ENCODE measurements around the gene COL17A1. TPM values are rescaled to one million over a fixed set of nuclear protein-coding genes. Genes with fewer than 3 reads are reported as not detected.

Gene COL17A1
- total RNA-seq, 2 donors from 2014 or later: 19.1 to 47.6 TPM

DNA sequence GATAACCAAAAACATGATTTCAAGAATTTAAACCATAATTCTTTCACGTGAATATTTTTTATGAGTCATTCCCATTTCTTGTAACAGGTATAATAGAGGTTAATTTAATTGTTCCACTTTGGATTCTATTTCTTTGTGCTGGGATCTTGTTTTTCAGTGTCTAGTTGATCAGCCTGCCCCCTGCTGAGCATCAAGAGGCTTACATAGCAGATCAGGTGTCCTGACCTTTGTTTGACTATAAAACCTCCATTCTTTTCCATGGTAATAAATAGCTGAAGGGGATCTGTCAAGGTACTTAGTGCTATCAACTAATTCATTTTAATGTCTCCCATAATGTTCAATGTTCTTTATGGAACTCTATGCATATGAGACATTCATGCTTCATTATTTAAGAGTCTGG is 4.9 kb downstream of the COL17A1 start:
- intact Hi-C loops (cut with DNase I): no loop called here
- no peaks in the 10 kb centered on the region for H3K27me3 ChIP-seq (replicated peaks; ENCODE audit: insufficient read depth)
- WGBS: 32% methylated on average over 1 of the region's 1 CpG
- H3K36me3 ChIP-seq: no peaks in the 10 kb centered on the region
- H3K4me1 ChIP-seq (replicated peaks): no peaks in the 10 kb centered on the region
- DNase-seq (ENCODE audit: low spot score): no peak
- no peak overlapping the region for H3K27ac ChIP-seq
- no peaks in the 10 kb centered on the region for H3K9me3 ChIP-seq
- TF ChIP-seq POLR2A (IDR thresholded peaks at IDR 0.05): no peak
- TF ChIP-seq, protein P1, sequence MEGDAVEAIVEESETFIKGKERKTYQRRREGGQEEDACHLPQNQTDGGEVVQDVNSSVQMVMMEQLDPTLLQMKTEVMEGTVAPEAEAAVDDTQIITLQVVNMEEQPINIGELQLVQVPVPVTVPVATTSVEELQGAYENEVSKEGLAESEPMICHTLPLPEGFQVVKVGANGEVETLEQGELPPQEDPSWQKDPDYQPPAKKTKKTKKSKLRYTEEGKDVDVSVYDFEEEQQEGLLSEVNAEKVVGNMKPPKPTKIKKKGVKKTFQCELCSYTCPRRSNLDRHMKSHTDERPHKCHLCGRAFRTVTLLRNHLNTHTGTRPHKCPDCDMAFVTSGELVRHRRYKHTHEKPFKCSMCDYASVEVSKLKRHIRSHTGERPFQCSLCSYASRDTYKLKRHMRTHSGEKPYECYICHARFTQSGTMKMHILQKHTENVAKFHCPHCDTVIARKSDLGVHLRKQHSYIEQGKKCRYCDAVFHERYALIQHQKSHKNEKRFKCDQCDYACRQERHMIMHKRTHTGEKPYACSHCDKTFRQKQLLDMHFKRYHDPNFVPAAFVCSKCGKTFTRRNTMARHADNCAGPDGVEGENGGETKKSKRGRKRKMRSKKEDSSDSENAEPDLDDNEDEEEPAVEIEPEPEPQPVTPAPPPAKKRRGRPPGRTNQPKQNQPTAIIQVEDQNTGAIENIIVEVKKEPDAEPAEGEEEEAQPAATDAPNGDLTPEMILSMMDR (IDR thresholded peaks at IDR 0.05): peak in 1 of 4 experiments; percentile 30
- no peak overlapping the region for H3K4me3 ChIP-seq

DNA sequence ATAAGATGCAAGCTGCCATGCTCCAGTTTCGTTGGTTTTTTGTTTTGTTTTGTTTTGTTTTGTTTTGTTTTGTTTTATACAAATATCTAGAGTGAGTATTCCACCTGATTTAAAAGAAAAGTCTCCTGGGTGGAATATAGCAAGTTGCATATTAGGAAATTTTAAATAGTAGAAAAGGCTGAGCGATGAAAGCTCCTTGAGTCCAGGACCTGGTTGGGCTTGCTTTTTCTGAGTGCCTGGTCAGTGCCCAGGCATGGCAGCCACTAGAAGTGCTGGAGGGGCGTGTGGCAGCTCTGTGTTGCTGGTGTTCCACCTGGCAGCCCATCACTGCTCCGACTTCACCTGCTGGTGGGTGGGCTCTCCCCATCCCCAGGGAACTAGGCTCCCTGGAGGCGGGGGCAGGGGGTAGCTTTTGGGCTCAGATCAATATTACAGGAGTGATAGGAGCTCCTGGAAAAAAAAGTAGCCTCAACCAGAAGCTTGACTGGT is 8.0 kb downstream of the COL17A1 start:
- Histone ChIP-seq H3K27me3 (replicated peaks; ENCODE audit: insufficient read depth) (no peaks in the 10 kb centered on the region), H3K36me3 (no peaks in the 10 kb centered on the region), H3K9me3 (no peaks in the 10 kb centered on the region), H3K27ac (no peak overlapping the region), H3K4me1 (replicated peaks) (no peaks in the 10 kb centered on the region), H3K4me3 (no peak overlapping the region)
- WGBS: 75% methylated on average over 5 of the region's 5 CpGs
- no peak for TF ChIP-seq POLR2AphosphoS5 (IDR thresholded peaks at IDR 0.05)
- TF ChIP-seq, protein P1 (IDR thresholded peaks at IDR 0.05): no peak
- no peak for TF ChIP-seq POLR2A (IDR thresholded peaks at IDR 0.05)
- intact Hi-C loops (cut with DNase I): no loop called here
- no peak for DNase-seq (ENCODE audit: low spot score)

DNA sequence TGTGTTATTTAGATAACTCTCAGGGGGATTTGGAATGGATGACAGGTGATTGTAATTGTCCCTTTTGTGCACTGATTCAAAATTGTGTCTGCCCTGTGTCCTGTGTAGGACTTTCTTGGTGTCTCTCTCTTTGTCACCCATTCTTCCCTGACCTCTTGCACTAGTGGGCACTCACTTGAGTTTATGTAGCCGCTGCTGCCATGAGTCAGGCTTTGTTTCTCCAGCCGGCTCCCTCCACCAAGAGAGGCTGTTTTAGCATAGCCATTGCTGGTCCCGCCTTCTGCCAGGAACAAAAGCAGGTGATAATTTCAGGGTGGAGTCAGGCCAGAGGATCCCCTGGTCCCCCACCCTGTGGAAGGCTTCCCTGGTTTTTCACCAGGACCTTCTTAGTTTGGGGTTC is 8.4 kb downstream of the COL17A1 start:
- no peak for DNase-seq (ENCODE audit: low spot score)
- Histone ChIP-seq H3K9me3 (no peaks in the 10 kb centered on the region), H3K4me1 (replicated peaks) (no peaks in the 10 kb centered on the region), H3K27ac (no peak overlapping the region), H3K4me3 (no peak overlapping the region), H3K27me3 (replicated peaks; ENCODE audit: insufficient read depth) (no peaks in the 10 kb centered on the region), H3K36me3 (no peaks in the 10 kb centered on the region)
- no peak for TF ChIP-seq POLR2A (IDR thresholded peaks at IDR 0.05)
- TF ChIP-seq, protein P1 (IDR thresholded peaks at IDR 0.05): no peak
- TF ChIP-seq POLR2AphosphoS5 (IDR thresholded peaks at IDR 0.05): no peak
- intact Hi-C loops (cut with DNase I): no loop called here
- WGBS: 73% methylated on average over 3 of the region's 3 CpGs

DNA sequence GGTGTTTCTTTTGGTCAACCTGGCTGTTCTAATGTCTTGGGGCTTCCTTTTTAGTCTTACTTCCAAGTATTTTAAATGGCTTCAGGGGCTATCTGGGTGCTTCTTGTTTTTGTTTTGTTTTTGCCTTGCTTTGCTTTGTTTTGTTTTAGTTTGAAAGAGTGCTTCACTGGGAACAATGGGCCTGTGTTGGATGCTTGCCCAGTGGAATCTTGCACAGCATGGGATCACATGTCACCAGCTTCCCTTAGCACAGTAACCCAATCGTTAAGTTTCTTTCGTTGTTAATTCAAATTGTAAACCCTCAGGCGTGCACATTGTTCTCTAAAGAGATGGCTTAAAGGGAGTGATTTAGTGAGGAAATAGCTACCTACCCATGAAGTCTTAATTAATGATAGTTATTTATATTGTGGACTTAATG is 8.9 kb downstream of the COL17A1 start:
- DNase-seq (ENCODE audit: low spot score): peak; percentile 36
- Histone ChIP-seq H3K4me1 (replicated peaks) (no peaks in the 10 kb centered on the region), H3K27ac (no peak overlapping the region), H3K27me3 (replicated peaks; ENCODE audit: insufficient read depth) (no peaks in the 10 kb centered on the region), H3K4me3 (no peak overlapping the region), H3K9me3 (no peaks in the 10 kb centered on the region), H3K36me3 (no peaks in the 10 kb centered on the region)
- TF ChIP-seq POLR2AphosphoS5 (IDR thresholded peaks at IDR 0.05) (peak; percentile 30), POLR2A (IDR thresholded peaks at IDR 0.05) (no peak)
- TF ChIP-seq, protein P1 (IDR thresholded peaks at IDR 0.05): no peak
- intact Hi-C loops (cut with DNase I): no loop called here
- 12% methylated on average over 3 of the region's 3 CpGs for WGBS

DNA sequence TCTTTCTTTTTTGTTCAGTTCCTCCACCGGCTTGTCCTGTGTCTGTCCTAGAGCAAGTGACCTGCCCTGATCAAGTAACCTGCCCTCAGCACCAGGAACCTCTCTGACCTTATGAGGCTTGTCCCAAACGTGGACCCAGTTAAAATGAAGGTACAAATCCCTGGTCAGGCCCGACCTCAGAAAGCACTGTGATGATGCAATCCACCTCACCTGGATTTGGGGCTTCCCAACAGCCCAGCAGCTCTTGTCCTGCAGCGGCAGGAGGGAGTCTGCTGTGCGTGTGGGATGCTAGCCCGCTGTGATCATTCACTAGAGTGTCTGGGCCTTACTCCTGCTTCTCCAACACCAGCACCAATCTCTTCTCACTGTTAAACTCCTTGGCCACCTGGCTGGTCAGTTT is 11.2 kb downstream of the COL17A1 start:
- H3K36me3 ChIP-seq: no peaks in the 10 kb centered on the region
- H3K9me3 ChIP-seq: no peaks in the 10 kb centered on the region
- no peaks in the 10 kb centered on the region for H3K27me3 ChIP-seq (replicated peaks; ENCODE audit: insufficient read depth)
- TF ChIP-seq, protein P1 (IDR thresholded peaks at IDR 0.05): no peak
- no peak for TF ChIP-seq POLR2A (IDR thresholded peaks at IDR 0.05)
- no peak for TF ChIP-seq POLR2AphosphoS5 (IDR thresholded peaks at IDR 0.05)
- DNase-seq (ENCODE audit: low spot score): no peak
- intact Hi-C loops (cut with DNase I): no loop called here
- no peak overlapping the region for H3K4me3 ChIP-seq
- H3K4me1 ChIP-seq (replicated peaks): no peaks in the 10 kb centered on the region
- H3K27ac ChIP-seq: no peak overlapping the region
- WGBS: 87% methylated on average over 6 of the region's 6 CpGs
